Thoracic aorta (tissue), 2 donors: ENCODE results near the gene CYP4V2. TPM values are rescaled to one million over a fixed set of nuclear protein-coding genes. Genes with fewer than 3 reads are reported as not detected.

Experiments
- ATAC-seq: fragments of 150-250 bp; one replicate; pipeline ENCODE4 v1.8.0; 2017; ENCODE audit warnings: low read depth; ENCODE audit not compliant: insufficient number of reproducible peaks, low FRiP score
- DNase-seq: peaks from one replicate; pipeline ENCODE4 v3.0.0-alpha.2; 2020; ENCODE audit warnings: low spot score
- H3K27ac ChIP-seq, 2 donors: fragments of 200-600 bp; sonication (generic); 1 replicate in 1 of 2; 2 replicates in 1 of 2; pipeline ENCODE4 v1.5.1; 2016; ENCODE audit warnings: mild to moderate bottlenecking in 2 of 2, moderate library complexity in 2 of 2
- H3K27me3 ChIP-seq: fragments of 200-600 bp; sonication (generic); replicated peaks from 2 replicates; pipeline ENCODE4 v1.6.0; 2016; ENCODE audit warnings: mild to moderate bottlenecking; ENCODE audit not compliant: insufficient read depth
- H3K36me3 ChIP-seq: fragments of 200-600 bp; sonication (generic); one replicate; pipeline ENCODE4 v1.5.1; 2016
- H3K4me1 ChIP-seq, 2 donors: fragments of 200-600 bp; sonication (generic); 1 replicate in 1 of 2; 2 replicates in 1 of 2; pipeline versions ENCODE4 v1.5.1 to v1.6.0; 2016; ENCODE audit warnings: low read depth in 2 of 2, mild to moderate bottlenecking in 1 of 2; ENCODE audit not compliant: control insufficient read depth in 1 of 2
- H3K4me3 ChIP-seq: fragments of 200-600 bp; sonication (generic); 2 replicates; pipeline ENCODE4 v1.5.1; 2016; ENCODE audit warnings: mild to moderate bottlenecking
- H3K9me3 ChIP-seq: fragments of 200-600 bp; sonication (generic); 2 replicates; pipeline ENCODE4 v1.5.1; 2016
- total RNA-seq, 2 donors: library from RNA; depleted of rRNA; stranded (reverse); fragments of >200 nt; gene quantifications; one replicate each; pipeline versions ENCODE4 v1.1.0 to v1.2.3, GENCODE V29; 2016
- TF ChIP-seq, protein P1 (sequence below): fragments of 200-600 bp; sonication (generic); IDR thresholded peaks from one replicate; pipeline ENCODE4 v1.5.1; 2019; ENCODE audit warnings: antibody characterized with exemption

Gene CYP4V2
- total RNA-seq, 2 donors from 2014 or later, result 41.8 to 61.2 TPM

GRCh38 chr4:186196063-186196462 is 4.7 kb downstream of the CYP4V2 start:
- Histone ChIP-seq H3K4me1 (peaks cover 0 to 24% of the 10 kb centered on the region in 2 donors), H3K27me3 (no peaks in the 10 kb centered on the region), H3K27ac (no peak overlapping the region), H3K9me3 (no peaks in the 10 kb centered on the region), H3K4me3 (no peak overlapping the region), H3K36me3 (no peaks in the 10 kb centered on the region)
- DNase-seq, result no peak
- ATAC-seq, result no peak
- TF ChIP-seq, protein P1, sequence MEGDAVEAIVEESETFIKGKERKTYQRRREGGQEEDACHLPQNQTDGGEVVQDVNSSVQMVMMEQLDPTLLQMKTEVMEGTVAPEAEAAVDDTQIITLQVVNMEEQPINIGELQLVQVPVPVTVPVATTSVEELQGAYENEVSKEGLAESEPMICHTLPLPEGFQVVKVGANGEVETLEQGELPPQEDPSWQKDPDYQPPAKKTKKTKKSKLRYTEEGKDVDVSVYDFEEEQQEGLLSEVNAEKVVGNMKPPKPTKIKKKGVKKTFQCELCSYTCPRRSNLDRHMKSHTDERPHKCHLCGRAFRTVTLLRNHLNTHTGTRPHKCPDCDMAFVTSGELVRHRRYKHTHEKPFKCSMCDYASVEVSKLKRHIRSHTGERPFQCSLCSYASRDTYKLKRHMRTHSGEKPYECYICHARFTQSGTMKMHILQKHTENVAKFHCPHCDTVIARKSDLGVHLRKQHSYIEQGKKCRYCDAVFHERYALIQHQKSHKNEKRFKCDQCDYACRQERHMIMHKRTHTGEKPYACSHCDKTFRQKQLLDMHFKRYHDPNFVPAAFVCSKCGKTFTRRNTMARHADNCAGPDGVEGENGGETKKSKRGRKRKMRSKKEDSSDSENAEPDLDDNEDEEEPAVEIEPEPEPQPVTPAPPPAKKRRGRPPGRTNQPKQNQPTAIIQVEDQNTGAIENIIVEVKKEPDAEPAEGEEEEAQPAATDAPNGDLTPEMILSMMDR, result no peak

DNA sequence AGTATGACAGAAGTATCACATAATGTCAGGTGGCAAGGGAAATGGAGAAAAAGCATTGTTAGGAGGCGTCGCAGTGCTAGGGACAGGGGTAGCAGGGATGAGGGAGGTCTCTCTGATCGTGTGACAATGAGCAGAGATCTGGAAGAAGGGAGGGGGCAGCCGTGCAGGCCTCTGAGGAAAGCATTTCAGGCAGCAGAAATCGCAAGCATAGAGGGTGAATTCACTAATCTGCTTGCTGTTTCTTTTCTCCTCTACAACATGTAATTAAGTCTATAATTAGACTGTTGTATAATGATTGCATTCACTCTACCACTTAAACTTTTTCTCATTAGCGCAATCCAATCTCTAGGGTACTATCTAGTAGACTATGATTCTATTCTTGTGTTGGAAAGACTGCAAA is 9.1 kb downstream of the CYP4V2 start:
- H3K4me3 ChIP-seq, result no peak overlapping the region
- ATAC-seq (no peak), DNase-seq (no peak)
- H3K9me3 ChIP-seq, result no peaks in the 10 kb centered on the region
- no peaks in the 10 kb centered on the region for H3K27me3 ChIP-seq
- TF ChIP-seq, protein P1, result no peak
- H3K36me3 ChIP-seq, result no peaks in the 10 kb centered on the region
- H3K4me1 ChIP-seq, result no peaks in the 10 kb centered on the region
- H3K27ac ChIP-seq, result no peak overlapping the region

GRCh38 chr4:186201010-186201409 is 9.6 kb downstream of the CYP4V2 start:
- H3K27me3 ChIP-seq, result no peaks in the 10 kb centered on the region
- no peaks in the 10 kb centered on the region for H3K36me3 ChIP-seq
- ATAC-seq (no peak), DNase-seq (no peak)
- H3K4me1 ChIP-seq, result no peaks in the 10 kb centered on the region
- TF ChIP-seq, protein P1, result no peak
- no peak overlapping the region for H3K4me3 ChIP-seq
- H3K27ac ChIP-seq, result no peak overlapping the region
- no peaks in the 10 kb centered on the region for H3K9me3 ChIP-seq

DNA sequence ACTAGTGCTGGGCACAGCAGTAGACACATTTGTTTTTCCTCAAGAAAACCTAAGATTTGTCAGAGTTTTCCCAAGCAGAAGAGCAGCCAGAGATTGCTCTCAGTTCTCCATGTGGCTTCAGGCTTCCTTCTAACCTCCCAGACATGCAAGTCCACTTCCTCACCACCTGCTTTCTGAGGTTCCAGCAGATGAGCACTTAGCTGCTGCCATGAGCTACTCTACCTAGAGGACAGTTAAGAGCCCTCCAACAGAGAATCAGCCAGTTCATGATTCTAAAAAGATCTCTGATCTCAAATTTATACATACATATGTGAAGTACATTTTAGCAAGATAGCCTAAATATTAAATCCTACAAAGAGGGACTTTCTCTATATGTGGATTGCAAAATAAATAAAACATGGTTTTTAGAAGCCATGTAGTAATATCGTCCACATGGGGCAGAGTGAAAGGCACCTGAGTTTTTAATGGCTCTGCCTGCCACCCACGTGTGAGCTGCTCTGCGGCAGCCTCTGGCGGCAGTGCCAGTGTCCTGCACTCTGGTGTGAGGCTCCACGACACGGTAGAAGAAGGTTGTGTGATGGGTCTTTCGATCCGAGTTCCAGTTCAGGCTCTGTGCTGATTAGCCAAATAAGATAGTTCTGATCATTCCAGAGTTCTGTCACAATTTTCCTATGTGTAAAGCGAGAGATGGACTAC is 10.3 kb downstream of the CYP4V2 start:
- DNase-seq, result no peak
- H3K27ac ChIP-seq, result no peak overlapping the region
- H3K4me3 ChIP-seq, result no peak overlapping the region
- no peaks in the 10 kb centered on the region for H3K4me1 ChIP-seq
- no peaks in the 10 kb centered on the region for H3K36me3 ChIP-seq
- TF ChIP-seq, protein P1, result peak; percentile 68
- no peaks in the 10 kb centered on the region for H3K9me3 ChIP-seq
- no peak for ATAC-seq
- no peaks in the 10 kb centered on the region for H3K27me3 ChIP-seq

DNA sequence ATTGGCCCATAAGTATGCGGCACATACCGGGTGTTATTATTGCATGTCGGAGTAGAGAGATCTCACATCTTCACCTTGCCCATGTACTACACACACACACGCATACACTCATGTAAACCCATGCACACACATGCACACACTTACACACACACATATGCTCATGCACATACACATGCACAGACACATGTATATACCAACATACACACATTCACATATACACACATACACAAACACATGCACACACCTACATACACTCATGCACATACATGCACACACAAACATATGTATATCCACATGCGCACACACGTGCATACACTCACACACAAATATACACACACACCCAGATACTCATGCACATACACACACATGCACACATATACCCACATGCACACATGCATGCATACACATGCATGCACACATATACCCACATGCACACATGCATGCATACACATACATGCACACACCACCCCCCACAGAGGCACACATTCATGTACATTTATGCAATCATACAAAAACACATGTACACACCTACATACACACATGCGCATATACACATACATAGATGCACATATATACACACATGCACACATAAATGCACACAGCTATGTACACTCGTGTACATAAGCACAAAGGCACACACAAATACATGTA is 11.2 kb downstream of the CYP4V2 start:
- Histone ChIP-seq H3K36me3 (no peaks in the 10 kb centered on the region), H3K4me1 (no peaks in the 10 kb centered on the region), H3K27ac (no peak overlapping the region), H3K9me3 (no peaks in the 10 kb centered on the region), H3K27me3 (no peaks in the 10 kb centered on the region), H3K4me3 (no peak overlapping the region)
- TF ChIP-seq, protein P1, result no peak
- no peak for DNase-seq
- ATAC-seq, result no peak
